ENCODE results near the gene PTPRA.
"Not testable (repeated sequence)": the region's sequence is repeated elsewhere in the genome, so short reads cannot be mapped to it uniquely, and the experiment has no call there.

The PTPRA gene, protein sequence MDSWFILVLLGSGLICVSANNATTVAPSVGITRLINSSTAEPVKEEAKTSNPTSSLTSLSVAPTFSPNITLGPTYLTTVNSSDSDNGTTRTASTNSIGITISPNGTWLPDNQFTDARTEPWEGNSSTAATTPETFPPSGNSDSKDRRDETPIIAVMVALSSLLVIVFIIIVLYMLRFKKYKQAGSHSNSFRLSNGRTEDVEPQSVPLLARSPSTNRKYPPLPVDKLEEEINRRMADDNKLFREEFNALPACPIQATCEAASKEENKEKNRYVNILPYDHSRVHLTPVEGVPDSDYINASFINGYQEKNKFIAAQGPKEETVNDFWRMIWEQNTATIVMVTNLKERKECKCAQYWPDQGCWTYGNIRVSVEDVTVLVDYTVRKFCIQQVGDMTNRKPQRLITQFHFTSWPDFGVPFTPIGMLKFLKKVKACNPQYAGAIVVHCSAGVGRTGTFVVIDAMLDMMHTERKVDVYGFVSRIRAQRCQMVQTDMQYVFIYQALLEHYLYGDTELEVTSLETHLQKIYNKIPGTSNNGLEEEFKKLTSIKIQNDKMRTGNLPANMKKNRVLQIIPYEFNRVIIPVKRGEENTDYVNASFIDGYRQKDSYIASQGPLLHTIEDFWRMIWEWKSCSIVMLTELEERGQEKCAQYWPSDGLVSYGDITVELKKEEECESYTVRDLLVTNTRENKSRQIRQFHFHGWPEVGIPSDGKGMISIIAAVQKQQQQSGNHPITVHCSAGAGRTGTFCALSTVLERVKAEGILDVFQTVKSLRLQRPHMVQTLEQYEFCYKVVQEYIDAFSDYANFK

DNA sequence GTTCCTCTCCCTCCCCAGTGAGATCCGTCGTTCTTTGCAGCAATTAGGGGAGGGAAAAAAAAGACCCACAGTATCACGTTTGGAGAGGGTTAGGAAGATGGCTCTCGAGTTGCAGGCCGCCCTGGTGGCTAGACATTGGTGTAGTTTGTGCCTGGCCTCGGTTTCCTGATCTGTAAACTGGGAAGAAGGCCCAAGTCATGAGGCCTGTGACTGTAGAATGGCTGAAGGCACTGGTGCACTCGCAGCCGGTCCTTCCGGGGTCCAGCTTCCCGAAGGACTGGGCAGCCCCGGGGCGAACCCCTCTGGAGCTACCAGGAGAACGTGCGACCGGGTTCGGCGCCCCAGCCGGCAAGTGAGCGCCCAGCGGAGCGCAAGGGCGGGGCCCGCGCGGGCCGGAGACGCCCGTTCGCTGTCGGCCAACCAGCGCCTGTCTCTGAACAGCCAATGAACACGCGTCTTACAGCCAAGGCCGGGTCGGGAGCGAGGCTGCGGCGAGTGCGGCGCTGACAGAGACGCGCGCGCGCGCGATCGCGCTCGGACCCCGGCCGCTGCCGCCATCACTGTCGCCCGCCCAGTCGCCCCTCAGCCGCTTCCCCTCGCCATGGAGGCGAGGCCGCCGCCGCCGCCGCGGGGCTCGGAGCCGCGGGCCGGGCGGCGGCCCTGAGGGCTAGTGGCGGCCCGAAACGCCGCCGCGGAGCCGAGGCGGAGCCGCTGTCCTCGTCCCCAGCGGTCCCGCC lies at the start of gene PTPRA:
Gene PTPRA (plus strand): TSS at position 472 of the 737 bp plus-strand sequence. CDS start 90,797 bp downstream, outside the sequence.
- peak; percentile 82 to 91 (median 87) for DNase-seq (ENCODE audit: low read depth in 3 of 3)

DNA sequence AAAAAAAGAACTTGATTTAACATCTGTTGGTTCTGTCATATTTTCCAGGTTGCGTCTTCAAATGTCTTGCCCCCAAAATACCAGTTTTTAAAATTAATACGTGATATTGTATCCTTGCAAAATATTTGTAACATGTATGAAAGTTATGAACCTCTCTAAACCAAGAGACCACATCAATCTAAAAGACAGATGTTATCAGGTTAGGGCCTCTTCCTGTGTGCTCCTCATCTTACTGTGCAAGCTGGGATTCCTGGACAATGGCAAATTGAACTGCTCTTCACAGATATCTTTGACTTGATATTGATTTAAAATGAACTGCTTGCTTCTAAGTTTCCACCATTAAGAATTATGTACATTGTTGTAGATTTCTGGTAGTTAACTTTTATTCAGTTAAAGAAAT lies 47.5 kb upstream of the PTPRA start:
- no peak for DNase-seq (ENCODE audit: low read depth in 3 of 3)

DNA sequence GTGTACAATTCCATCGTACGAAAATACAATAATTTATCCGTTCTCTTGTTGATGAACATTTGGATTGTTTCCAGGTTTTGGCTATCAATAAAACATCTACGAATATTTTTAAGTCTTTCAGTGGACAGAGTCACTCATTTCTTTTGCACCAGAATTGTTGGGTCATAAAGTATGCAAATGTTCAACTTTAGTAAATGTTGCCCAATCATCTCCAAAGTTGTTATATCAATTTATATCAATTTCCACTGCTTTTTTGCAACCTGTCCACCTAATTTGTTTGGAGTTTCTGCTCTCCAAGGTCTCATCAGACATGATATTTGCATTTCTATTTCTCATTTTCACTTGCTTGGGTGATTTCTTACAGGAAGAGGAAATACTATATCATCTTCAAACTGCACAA lies 46.6 kb upstream of the PTPRA start:
- no peak for DNase-seq (ENCODE audit: low read depth in 3 of 3)

DNA sequence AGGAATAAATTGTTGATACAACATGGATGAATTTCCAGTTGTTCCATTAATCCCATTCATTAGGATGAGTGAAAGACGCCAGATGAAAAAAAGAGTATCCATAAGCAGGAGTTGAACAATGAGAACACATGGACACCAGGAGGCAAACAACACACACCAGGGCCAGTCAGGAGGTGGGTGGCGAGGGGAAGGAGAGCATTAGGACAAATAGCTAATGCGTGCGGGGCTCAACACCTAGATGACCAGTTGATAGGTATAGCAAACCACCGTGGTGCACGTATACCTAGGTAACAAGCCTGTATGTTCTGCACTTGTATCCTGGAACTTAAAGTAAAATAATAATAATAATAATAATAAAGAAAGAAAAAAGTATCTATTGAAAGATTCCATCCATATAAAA lies 43.9 kb upstream of the PTPRA start:
- DNase-seq (ENCODE audit: low read depth in 3 of 3): no peak

DNA sequence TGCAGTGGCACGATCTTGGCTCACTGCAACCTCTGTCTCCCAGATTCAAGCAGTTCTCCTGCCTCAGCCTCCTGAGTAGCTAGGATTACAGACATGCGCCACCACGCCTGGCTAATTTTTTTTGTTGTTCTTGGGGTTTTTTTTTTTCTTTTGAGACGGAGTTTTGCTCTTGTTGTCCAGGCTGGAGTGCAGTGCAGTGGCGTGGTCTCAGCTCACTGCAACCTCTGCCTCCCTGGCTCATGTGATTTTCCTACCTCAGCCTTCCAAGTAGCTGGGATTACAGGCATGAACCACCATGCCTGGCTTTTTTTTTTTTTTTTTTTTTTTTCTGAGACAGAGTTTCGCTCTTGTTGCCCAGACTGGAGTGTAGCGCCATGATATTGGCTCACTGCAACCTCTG lies 42.1 kb upstream of the PTPRA start:
- DNase-seq (ENCODE audit: low read depth in 3 of 3): not testable (repeated sequence)

DNA sequence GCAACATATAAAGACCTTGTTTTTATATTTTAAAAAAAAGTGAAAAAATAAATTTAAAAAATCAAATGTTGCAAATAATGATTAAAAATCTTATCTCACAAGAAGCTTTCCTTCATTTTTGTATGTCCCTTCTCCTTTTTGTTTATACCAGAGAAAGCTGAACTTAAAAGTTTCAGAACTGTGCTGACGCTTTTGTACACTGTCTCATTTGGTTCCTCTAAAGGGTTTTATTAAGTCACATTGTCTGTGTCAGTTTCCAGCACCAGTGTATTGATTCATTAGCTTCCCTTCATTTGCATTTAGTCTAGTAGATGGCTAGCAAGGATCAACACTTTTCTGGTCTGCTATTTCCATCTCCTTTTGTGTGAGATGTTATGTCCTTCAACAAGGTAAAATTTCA lies 39.5 kb upstream of the PTPRA start:
- DNase-seq (ENCODE audit: low read depth in 3 of 3): no peak

DNA sequence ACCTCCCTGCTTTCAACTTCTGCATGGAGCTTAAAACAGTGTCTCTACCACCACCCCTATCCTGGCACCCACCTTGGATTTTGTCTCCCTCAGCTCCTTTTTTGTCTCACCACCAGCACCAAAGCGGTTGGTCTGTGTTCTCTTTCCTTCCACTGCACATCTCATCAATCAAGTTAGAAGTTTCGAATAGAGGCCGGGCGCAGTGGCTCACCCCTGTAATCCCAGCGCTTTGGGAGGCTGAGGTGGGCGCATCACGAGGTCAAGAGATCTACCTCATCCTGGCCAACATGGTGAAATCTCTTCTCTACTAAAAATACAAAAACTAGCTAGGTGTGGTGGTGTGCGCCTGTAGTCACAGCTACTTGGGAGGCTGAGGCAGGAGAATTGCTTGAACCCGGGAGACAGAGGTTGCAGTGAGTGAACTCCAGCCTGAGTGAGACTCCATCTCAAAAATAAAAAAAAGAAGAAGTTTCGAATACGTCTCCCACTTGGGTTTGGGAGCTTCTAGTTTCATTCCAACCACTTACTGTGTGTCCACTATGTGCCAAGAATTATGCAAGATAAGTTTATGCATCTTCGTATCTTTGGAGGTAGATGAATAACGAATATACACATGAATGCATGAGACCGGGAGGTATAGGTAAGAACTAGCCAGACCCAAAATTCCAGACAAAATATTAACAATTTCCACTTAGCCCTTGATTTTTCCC lies 38.7 kb upstream of the PTPRA start:
- no peak for DNase-seq (ENCODE audit: low read depth in 3 of 3)

DNA sequence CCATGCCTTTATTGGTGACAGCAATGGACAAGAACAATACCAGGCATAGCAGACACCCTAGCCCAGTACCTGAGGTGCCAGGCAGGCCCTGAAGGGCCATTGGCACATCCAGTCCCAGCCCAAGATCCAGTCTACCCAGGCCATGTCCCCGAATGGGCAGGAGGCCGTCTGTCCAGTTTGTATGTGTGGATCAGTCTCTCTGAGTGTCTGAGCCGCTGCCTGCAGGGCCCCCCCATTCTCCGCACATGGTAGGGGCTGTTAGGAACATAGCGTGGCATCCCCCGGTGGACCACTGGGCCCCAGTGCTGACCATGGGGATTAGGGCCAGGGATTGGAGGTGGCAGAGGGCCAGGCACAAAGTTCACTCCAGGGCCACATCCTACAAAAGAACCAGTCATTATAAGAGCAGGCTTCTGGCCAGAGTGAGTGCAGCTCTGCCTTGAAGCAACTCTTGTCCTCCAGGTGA lies 37.9 kb upstream of the PTPRA start:
- DNase-seq (ENCODE audit: low read depth in 3 of 3): no peak

DNA sequence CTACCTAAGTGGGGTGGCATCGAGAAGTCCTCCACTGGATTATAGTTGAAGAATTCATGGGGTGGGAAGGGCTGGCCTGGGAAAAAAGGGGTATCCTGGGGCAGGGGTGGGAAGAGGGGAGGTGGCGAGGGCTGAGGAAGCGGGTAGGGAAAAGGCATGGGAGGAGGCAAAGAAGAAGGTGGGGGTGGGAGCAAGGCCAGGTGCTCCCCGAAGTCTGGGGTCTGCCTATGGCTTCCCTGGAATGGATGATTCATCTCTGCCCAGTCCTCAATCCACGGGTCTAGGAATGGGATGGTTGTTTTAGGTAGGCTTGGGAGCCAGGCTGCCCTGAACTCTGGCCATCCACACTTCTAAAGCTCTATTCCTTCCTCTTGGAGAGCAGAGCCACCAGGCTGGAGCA lies 37.2 kb upstream of the PTPRA start:
- no peak for DNase-seq (ENCODE audit: low read depth in 3 of 3)

DNA sequence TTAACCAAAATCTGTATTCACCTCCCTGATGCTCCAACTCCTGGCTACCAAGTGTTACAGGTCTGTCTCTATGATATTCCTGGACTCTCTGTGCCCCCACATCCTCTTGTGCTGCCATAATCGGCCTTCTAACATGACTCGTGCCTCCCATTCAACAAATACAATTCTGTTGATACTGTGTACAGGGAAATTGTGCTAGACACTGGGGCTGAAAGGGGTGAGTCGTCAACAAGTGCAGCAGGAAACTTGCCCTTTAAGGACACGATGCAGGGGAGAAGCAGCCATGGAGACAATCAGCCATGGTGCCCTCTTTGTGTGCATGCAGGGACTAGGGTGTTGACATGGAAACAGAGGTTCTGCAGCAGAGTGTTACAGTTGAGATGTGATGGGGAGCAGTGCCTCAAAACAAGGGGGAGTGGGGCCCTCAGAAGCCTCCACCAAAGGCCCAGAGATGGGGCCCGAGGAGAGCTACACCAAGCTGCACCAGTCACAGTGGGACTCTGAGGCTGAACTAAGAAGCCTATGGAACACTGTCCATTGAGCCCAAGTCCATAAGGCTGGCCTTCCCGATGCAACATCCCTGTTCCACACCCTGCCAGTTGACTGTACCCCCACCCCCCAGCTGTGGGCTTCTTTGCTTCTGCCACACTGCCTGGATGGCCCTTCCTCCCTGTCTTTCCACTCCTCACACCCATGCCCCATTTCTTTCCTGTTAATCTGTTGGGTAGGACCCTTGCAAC lies 35.9 kb upstream of the PTPRA start:
- DNase-seq (ENCODE audit: low read depth in 3 of 3): no peak

DNA sequence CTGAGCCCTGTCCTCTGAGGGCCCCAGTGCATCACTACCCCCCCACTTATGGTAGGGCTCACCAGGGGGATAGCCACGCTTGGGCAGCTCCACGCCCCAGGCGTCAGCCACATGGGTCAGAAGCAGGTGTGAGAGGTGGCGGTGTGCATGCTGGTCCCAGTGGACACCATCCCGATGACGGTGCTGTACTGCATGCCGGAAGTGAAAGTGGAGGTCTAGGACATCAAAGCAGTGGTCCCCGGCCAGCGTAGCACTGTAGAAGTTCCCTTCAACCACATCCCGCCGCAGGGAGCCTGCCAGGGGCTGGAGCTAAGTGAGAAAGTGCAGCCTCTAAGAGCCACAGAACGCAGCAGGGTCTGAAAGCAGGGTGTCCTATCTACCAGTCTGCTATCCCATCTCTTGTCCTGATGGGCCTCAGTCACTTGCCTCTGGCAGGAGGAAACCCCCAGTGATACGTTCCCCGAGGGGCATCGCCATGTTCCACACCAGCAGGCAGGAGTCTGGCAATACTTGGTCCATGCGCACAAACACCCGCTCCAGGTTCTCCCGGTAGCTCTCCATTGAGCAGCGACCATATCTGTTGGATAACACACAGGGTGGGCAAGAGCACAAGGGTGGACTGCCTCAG lies 35.0 kb upstream of the PTPRA start:
- no peak for DNase-seq (ENCODE audit: low read depth in 3 of 3)

DNA sequence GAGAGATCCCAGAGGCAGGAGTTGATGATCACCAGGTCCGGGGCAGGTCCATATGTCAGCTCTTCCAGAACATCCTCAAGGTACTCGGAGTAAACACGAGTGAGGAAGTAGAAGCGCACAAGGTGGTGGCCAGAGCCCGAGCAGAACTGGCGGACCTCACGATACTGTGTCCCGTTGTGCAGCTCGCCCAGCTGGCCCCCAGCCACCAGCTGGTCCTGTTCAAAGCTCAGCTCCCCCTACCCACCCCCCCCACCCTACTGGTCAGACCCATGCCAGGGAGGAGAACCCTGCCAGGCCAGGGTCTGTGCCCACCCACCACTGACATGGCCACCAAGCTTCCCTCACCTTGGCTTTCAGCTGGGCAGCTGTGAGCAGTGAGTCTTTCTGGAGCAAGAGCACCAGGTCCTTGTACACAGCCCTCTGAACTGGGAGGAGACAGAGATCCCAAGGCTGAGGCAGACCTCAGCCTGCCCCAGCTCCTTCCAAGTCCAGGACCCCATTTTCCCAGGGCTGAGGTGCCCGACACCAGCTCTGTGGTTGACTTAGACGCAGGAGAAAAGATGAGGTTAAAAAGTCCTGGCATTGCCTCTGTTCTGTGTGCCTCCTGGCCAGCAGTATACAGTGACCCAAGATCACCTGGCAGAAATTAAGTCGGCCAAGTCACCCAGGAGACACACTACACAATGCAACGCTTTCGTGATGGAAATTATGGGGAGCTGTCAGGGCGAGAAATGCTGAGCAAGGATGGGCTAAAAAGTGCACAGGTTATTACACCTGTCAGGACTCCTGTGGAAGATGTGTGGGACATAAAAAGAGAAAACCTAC lies 34.2 kb upstream of the PTPRA start:
- DNase-seq (ENCODE audit: low read depth in 3 of 3): no peak

DNA sequence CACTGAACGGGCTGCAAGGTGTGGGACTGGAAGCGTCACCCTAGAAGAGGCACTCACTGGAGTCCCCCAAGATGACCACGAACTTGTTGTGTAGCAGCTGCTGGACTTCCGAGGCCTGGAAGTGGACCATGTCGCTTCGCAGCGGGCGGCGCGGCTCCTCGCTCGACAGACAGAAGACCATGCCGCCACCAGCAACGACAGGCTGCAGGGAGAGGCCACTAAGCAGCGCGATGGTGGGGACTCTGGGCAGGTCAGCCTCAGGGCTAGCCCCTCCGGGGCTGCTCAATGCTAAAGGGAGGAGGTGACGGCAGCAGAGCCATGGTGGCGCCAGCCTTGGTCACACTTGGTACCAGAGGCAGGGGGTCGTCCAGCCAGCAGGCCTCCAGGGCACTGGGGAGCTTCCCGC lies 33.5 kb upstream of the PTPRA start:
- no peak for DNase-seq (ENCODE audit: low read depth in 3 of 3)

DNA sequence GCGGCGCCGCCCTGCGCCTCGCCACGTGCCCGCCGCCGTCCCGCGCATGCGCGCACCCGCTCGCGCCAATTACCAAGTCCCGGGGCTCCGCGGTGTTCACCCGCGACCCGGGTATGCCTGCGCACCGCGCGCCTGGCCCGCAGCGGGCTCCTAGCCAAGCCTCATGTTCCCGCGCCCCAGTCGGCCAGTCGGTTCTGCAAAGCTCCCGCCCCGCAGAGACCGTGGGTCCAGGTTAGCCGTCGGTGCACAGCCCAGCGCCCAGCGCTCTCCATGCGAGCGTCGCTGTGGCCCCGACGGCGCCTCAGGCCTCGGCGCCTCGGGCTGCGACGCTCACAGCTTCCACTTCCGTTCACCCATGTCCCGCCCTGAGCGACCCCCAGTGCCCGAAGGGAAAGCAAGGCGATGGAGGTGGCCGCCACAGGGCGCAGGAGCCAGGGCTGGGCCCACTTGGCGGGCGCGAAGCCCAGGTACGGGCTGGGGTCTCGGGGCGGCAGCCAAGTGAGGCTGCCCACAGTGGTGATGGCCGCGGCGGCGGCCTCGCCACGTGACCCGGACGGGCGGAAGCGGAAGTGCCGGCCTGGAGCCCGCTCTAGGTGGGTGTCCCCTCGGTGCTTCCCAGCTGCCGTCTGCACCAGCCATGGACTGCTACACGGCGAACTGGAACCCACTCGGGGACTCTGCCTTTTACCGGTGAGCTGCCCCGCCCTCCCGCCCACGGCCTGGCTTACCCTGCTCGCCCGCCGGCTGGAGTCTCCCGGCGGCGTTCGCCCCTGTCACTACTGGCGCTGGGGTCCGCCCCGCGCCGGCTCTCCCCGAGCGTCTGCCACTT lies 32.9 kb upstream of the PTPRA start, which contains the start of the genes PCED1A and VPS16:
Gene PCED1A (minus strand): TSS at position 518 of the 829 bp plus-strand sequence. CDS start 743 bp downstream, outside the sequence.
Gene VPS16 (plus strand): TSS at position 608 of the 829 bp plus-strand sequence. CDS start 30 bp downstream, at position 638.
- peak; percentile 80 to 88 (median 81) for DNase-seq (ENCODE audit: low read depth in 3 of 3)

DNA sequence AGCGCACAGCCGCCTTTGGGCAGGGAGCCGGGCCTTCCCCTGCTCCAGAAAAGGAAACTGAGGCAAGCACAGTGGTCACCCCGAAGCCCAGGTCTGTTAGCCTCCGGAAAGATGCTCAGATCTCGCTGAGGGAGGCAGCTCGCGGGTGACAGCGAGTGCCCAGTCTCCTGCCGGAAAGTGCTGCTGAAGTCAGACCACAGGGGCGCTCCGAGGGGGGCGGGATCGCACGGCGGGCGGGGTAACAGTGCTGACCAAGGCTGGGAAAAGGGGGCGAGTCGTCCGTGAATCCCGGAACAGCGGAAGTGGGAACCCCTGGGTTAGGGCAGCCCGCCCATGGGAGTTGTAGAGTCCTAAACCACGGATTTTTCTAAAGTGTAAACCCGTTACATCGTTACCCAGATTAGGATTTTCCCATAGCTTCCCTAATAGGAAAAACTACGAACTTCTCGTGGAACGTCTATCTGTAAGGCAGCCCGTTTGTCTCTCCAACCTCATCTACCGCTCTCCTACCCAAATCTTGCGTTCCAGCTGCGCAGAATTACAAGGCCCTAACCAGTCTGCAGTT lies 32.2 kb upstream of the PTPRA start:
- DNase-seq (ENCODE audit: low read depth in 3 of 3): peak in 2 of 3 experiments; percentile 10 to 44

DNA sequence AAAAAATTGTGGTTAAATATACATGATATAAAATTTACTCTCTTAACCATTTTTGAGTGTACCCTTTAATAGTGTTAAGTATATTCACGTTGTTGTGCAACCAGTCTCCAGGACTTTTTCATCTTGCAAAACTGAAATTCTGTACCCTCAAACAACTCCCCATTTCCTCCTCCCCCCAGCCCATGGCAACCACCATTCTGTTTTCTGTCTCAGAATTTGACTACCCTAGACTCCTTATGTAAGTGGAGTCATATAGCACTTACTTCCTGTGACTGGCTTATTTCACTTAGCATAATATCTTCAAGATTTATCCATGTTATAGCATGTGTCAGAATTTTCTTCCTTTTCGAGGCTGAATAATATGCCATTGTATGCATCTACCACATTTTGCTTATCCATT lies 27.7 kb upstream of the PTPRA start:
- DNase-seq (ENCODE audit: low read depth in 3 of 3): no peak

DNA sequence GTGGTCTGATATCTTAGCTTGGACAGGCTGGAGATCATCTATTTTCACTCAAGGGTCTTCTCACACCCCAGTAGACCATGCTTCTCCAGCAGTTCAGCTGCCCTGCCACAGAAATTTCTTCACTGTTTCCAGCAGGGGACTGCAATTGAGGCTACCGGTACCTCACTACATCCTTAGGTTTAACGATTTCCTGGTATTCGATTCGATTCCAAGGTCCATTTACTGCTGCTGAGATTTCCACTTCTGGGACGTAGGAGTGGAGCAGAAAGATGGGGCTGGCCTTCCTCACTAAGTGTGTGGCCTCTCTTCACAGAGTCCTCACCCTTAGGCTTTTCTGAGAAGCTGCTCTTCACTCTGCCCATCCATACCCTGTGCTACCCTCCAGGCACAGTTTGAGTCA lies 26.6 kb upstream of the PTPRA start:
- no peak for DNase-seq (ENCODE audit: low read depth in 3 of 3)

DNA sequence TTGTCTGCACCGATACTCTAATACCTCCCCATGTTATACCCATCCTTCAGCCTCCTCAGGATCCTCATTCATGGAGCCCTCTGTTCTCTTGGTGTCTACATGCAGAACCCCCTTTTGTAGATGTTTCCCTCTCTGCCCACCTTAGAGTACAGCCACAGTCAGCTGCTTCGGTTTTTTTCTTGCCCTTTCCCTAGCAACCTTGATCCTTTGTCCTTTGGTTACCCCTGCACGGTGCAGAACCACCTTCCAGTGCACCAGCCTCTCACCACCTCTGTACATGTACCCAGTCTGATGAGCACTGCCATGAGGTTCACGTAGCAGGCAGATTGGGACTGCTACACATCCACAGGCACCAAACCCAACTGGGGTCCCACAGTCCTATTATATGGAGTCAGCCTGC lies 25.5 kb upstream of the PTPRA start:
- DNase-seq (ENCODE audit: low read depth in 3 of 3): no peak
